IPS-18c (cell line): ENCODE results near the gene HBG2.
"Not testable (repeated sequence)": the region's sequence is repeated elsewhere in the genome, so short reads cannot be mapped to it uniquely, and the experiment has no call there.

Experiments
- H3K4me3 ChIP-seq: 2 replicates; pipeline ENCODE4 v1.7.0; 2013; ENCODE audit warnings: low read depth, mild to moderate bottlenecking, low read length, moderate library complexity; ENCODE audit not compliant: insufficient read depth
- H3K9me3 ChIP-seq: one replicate; pipeline ENCODE4 v1.6.1; 2013; ENCODE audit warnings: mild to moderate bottlenecking, low read length, moderate library complexity; ENCODE audit not compliant: control insufficient read depth, insufficient read depth

Gene HBG2

DNA sequence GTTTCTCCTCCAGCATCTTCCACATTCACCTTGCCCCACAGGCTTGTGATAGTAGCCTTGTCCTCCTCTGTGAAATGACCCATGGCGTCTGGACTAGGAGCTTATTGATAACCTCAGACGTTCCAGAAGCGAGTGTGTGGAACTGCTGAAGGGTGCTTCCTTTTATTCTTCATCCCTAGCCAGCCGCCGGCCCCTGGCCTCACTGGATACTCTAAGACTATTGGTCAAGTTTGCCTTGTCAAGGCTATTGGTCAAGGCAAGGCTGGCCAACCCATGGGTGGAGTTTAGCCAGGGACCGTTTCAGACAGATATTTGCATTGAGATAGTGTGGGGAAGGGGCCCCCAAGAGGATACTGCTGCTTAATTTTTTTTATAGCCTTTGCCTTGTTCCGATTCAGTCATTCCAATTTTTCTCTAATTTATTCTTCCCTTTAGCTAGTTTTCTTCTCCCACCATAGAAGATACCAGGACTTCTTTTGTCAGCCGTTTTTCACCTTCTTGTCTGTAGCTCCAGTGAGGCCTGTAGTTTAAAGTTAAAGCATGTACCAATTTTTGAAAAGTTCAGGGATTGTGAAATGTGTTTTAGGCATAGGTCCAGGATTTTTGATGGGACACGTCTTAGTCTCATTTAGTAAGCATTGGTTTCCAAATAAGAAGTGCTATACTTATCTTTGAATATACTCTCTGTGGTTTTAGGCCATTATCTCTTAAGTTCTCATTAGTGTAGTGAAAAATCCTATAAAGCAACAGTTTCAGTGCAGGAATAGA is at the start of gene HBG2:
Gene HBG2 (minus strand): TSS at position 136 of the 768 bp plus-strand sequence. CDS start 53 bp downstream, at position 83.
- not testable (repeated sequence) for H3K9me3 ChIP-seq, H3K4me3 ChIP-seq

DNA sequence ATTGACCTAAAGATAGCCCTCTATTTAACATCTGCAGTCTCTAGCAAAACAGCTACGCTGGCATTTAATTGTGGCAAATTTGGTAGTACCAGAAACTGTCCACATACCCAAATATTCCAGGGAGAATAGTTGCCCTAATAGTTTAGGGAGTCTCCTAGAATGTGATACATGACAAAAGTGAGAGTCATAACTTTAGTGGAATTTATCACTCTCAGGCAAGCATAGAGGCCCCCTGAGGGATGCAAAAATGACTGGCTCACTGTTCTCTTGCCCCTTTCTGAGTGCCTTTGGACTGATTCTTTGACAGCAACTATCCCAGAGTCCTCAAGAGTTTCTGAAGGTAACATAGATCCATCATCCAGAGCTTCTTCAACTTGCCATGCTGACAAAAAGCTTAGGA is 49.5 kb upstream of the HBG2 start:
- H3K4me3 ChIP-seq, result no peak overlapping the region
- no peaks in the 10 kb centered on the region for H3K9me3 ChIP-seq

DNA sequence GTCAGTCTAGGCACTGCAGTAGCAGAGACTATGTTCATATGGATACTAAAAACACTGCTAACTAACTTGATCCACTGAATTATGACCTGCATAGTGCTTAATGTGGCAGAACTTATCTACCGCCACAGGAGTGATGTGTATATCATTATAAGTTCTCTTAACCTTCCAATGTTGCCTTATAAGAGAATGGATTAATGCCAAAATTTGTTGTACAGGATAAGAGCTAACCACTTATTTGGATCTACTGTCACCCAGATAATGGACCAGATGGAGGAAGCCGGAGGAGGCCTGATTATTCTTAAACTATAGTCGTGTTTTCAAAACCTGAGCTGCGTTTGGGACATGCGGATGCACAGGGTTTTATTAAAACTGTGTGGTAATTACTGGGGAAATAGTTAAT is 49.0 kb upstream of the HBG2 start:
- no peaks in the 10 kb centered on the region for H3K9me3 ChIP-seq
- no peak overlapping the region for H3K4me3 ChIP-seq

DNA sequence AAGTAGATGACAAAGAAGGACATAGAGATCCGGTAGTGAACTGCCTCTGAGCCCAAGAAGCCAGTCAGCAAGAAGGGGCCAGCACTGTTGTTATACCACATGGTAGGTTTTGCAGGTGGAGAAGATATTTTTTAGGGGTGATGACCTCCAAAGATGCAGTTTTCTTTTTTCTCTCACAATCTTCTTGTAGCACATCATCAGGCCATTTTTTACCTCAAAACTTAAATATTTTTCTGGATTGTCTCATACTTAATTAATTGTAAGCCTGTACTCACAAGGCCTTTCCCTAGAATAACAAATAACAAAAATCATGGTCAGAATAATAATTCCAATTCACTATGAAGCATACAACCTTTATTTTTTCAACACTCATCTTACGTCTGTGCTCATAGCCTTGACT is 47.3 kb upstream of the HBG2 start, which contains the start of gene OR51B4:
Gene OR51B4 (minus strand): TSS at position 101 of the 400 bp plus-strand sequence. CDS start 0 bp downstream, at position 101.
- H3K9me3 ChIP-seq, result no peaks in the 10 kb centered on the region

DNA sequence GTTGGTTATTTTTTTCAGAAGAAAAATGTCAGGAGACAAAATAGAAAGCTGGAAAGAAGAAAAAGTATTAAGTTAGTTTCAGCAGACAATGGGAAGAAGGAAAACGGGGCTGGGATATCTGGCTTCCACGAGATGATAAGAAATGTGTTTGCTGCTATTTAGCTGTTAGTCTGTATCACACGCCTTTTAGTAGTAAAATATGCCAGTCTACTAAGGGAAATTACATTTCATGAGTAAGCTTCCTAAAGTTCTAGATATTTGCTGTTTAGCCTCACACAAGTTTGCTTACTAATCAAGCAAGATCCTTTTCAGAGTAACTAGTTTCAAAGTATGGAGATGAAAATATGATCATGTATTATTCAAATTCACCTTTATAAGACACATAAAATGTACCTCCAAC is 45.7 kb upstream of the HBG2 start:
- Histone ChIP-seq H3K9me3 (no peaks in the 10 kb centered on the region), H3K4me3 (no peak overlapping the region)

More for the DNA sequence above, 47.3 kb upstream of the HBG2 start, which contains the start of gene OR51B4:
- no peak within 1 kb of the TSS for H3K4me3 ChIP-seq

DNA sequence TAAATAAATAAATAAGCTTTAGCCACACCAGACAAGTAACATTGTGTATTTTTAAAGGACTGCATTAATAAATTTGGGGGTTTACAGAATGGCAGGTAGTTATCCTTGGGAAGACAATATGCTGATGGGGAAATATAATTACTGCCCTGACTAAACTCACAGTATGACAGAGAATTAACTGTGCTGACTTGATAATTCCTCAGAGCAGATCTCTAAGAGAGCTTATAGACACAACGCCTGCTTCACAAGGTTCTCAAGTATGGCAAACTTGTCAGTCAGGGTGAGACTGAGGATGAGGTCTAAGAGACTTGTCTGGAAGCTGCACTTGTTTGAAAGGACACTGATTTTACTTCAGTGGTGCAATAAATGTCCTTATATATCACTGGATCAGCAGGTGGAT is 43.9 kb upstream of the HBG2 start:
- no peaks in the 10 kb centered on the region for H3K9me3 ChIP-seq
- H3K4me3 ChIP-seq, result no peak overlapping the region

DNA sequence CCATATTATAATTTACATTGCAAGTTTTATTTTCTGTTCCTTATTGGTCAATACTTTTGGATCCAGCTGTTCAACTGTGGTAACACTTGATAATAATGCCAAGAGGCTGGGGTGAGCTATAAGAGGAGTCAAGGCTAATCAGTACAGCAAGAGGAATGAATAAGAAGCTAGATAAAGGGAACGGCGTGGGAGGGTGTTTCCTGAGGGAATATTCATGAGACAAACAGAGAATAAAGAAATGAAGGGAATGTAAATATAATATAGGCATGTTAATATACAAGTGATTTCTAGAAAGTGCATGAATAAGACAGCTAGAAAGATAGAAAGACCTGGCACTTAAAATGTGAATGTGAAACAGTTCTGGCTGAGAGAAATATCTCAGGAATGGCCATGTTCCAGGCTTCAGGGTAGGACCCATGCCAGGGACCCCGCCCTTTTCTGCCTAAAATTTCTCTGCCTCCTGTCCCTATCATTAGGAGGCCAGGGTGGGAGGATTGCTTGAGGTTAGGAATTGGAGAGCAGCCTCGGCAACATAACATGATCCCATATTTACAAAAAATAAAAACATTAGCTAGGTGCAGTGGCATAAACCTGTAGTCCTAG is 43.2 kb upstream of the HBG2 start:
- Histone ChIP-seq H3K4me3 (no peak overlapping the region), H3K9me3 (no peaks in the 10 kb centered on the region)

DNA sequence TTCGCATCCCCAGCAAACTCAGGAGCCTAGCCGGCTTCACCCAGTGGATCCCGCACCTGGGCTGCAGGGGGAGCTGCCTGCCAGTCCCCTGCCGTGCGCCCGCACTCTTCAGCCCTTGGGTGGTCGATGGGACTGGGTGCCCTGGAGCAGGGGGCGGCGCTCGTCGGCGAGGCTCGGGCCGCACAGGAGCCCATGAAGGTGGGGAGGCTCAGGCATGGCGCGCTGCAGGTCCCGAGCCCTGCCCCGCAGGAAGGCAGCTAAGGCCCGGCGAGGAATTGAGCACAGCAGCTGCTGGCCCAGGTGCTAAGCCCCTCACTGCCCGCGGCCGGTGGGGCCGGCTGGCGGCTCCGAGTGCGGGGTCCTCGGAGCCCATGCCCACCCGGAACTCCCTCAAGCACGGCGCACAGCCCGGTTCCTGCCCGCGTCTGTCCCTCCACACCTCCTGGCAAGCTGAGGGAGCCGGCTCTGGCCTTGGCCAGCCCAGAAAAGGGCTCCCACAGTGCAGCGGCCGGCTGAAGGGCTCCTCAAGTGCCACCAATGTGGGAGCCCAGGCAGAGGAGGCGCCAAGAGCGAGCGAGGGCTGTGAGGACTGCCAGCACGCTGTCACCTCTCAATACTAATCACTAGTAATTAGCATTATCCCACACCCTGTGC is 39.9 kb upstream of the HBG2 start:
- H3K4me3 ChIP-seq, H3K9me3 ChIP-seq: not testable (repeated sequence)

DNA sequence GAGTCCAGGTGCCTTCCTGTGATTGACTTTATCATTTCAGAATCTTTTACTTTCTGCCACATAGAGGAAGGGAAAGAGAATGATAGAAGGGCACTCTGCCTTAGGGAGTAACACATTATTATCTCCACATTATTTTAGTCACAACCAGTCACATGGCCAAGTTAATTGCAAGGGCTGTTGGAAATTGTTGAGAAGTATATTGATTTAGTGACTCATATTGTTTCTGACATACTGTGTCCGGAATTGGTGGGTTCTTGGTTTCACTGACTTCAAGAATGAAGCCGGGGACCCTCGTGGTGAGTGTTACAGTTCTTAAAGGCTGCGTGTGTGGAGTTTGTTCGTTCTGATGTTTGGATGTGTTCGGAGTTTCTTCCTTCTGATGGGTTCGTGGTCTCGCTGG is 38.4 kb upstream of the HBG2 start:
- Histone ChIP-seq H3K4me3 (no peak overlapping the region), H3K9me3 (no peaks in the 10 kb centered on the region)

DNA sequence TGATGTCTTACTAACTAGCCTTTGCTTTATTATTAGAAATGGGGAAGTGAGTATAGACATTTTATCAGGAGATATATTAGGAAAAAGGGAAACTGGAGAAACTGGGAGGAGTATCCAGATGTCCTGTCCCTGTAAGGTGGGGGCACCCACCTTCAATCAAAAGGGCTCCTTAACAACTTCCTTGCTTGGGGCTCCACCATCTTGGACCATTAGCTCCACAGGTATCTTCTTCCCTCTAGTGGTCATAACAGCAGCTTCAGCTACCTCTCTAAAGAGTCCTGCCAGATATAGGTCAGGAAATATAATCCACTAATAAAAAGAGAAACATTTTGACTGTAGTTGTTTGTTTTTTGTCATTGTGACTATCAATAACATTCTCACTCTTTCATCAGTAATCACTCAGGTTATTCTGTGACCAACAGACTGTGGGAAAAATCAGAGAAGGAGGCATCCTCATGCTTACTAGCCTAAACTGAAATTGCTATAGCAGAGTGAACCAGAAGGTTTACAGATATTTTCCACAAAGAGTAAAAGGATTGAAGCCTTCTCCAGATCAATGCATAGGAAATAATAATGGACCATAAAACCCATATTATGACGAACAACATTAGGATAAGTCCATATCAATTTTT is 36.7 kb upstream of the HBG2 start:
- H3K4me3 ChIP-seq, result no peak overlapping the region
- no peaks in the 10 kb centered on the region for H3K9me3 ChIP-seq

DNA sequence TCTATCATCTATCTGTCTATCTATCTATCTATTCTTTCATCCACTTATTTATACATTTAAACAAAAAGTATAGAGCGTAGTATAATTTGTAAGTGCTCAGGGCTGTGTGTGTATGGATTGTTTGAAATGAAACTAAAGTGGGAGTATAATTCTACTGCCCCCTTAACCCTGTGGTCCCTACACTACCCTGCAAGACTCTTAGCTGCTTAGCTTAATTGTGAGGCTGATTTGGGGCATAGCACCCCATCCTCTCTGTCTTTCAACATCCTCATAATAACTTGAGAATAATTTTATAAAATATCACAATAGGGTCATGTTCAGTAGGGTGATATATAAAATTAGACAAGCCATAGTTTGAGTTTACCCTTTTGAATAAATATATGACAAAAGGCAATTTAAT is 35.5 kb upstream of the HBG2 start:
- Histone ChIP-seq H3K4me3 (no peak overlapping the region), H3K9me3 (no peaks in the 10 kb centered on the region)

DNA sequence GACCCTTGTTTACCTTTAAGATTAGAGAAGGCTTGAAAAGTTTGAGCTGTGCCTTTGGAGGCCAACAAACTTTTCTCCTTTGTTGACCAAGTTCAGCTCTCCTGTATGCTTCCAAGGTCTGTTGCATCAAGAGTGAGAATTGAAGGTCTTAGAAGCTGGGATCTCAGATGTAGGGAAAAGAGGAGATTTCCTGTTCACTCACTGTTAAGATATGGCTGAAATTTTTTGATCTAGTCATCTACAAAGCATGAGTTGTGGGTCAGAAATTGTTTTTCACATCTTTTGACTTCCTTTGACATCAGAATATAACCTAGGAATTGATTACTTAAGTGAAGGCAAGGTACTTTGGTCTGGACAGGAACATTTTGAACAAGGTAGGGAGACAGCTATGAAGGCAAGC is 35.1 kb upstream of the HBG2 start:
- Histone ChIP-seq H3K4me3 (no peak overlapping the region), H3K9me3 (no peaks in the 10 kb centered on the region)

DNA sequence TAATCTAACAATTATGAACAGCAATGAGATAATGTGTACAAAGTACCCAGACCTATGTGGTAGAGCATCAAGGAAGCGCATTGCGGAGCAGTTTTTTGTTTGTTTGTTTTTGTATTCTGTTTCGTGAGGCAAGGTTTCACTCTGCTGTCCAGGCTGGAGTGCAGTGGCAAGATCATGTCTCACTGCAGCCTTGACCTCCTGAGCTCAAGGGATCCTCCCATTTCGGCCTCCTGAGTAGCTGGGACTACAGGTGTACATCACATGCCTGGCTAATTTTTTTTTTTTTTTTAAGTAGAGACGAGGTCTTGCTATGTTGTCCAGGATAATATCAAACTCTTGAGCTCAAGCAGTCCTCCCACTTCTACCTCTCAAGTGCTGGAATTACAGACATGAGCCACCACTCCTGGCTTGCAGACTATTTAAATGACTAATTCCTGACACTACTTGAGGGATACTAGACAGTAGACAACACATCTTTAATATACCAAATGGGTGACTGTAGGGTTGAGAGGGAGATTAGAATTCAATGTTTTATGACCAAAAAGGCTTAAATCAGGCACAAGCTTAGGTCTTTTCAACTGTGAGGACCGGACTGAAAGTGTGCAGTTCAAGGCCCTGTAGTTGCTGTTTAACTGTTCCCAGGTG is 34.4 kb upstream of the HBG2 start:
- no peak overlapping the region for H3K4me3 ChIP-seq
- no peaks in the 10 kb centered on the region for H3K9me3 ChIP-seq

DNA sequence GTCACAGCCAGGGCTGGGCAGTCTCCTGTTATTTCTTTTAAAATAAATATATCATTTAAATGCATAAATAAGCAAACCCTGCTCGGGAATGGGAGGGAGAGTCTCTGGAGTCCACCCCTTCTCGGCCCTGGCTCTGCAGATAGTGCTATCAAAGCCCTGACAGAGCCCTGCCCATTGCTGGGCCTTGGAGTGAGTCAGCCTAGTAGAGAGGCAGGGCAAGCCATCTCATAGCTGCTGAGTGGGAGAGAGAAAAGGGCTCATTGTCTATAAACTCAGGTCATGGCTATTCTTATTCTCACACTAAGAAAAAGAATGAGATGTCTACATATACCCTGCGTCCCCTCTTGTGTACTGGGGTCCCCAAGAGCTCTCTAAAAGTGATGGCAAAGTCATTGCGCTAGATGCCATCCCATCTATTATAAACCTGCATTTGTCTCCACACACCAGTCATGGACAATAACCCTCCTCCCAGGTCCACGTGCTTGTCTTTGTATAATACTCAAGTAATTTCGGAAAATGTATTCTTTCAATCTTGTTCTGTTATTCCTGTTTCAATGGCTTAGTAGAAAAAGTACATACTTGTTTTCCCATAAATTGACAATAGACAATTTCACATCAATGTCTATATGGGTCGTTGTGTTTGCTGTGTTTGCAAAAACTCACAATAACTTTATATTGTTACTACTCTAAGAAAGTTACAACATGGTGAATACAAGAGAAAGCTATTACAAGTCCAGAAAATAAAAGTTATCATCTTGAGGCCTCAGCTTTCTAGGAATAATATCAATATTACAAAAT is 33.7 kb upstream of the HBG2 start:
- H3K9me3 ChIP-seq, result no peaks in the 10 kb centered on the region
- H3K4me3 ChIP-seq, result no peak overlapping the region

DNA sequence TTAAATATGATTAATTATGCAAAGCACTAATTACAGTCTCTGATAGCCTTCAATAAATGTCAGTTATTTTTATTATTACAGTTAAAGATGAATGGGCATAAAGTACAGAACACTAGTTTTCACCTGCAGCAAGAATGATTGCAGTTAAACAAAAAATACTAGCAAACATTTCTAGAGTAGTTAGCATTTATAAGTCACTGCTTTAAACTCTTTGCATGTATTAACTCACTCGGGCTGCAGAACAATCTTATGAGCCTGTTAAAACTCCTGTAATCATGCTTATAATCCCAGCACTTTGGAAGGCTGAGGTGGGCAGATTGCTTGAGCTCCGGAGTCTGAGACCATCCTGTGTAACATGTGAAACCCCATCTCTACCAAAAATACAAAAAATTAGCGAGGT is 32.3 kb upstream of the HBG2 start:
- Histone ChIP-seq H3K9me3 (no peaks in the 10 kb centered on the region), H3K4me3 (no peak overlapping the region)

DNA sequence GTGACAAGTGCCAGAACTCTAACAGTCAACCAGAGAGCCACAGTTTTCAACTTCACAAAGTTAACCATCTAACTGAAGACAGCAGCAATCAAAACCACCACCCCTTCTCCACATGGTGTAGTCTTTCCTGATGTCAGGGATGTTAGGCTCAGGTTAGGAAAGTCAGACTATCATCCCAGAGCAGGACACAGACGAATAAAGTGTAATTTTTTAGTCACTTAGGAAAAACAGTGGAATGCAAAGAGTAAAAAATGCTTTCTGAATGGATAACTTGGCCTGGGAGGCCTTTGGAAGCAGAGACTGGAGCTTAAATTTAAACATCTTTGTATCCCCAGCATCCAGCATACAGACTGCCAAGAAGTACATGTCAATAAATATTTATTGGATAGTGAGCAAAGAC is 31.8 kb upstream of the HBG2 start:
- Histone ChIP-seq H3K4me3 (no peak overlapping the region), H3K9me3 (no peaks in the 10 kb centered on the region)
